D341Med (cell line): ENCODE measurements around the gene FGD2.

Experiments
- DNase-seq: peaks from one replicate; pipeline ENCODE4 v3.0.0; 2012; ENCODE audit warnings: low spot score

Gene FGD2, protein sequence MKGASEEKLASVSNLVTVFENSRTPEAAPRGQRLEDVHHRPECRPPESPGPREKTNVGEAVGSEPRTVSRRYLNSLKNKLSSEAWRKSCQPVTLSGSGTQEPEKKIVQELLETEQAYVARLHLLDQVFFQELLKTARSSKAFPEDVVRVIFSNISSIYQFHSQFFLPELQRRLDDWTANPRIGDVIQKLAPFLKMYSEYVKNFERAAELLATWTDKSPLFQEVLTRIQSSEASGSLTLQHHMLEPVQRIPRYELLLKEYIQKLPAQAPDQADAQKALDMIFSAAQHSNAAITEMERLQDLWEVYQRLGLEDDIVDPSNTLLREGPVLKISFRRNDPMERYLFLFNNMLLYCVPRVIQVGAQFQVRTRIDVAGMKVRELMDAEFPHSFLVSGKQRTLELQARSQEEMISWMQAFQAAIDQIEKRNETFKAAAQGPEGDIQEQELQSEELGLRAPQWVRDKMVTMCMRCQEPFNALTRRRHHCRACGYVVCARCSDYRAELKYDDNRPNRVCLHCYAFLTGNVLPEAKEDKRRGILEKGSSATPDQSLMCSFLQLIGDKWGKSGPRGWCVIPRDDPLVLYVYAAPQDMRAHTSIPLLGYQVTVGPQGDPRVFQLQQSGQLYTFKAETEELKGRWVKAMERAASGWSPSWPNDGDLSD

GRCh38 chr6:37005061-37005810 lies at the start of gene FGD2:
TSS of gene FGD2 (plus strand) at chr6:37005655. CDS start at chr6:37005818, 163 bp downstream.
- DNase-seq: no peak

GRCh38 chr6:36955671-36956445 lies 49.6 kb upstream of the FGD2 start:
- no peak for DNase-seq

DNA sequence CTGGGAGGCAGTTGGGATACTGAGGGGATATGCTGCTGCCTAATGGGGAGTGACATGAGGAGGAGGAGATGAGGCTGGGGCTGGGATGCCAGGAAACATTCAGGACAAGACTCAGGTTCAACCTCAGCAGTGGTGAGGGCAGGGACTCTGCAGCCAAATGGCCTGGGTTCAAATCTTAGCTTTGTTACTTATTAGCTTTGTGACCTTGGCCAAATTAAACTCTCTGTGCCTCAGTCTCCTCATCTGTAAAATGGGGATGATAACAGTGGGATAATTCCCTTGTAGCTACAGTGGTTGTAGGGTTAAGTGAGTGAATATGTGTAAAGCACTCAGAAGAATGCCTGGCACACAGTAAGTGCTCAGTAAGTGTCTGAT lies 49.0 kb upstream of the FGD2 start:
- DNase-seq: no peak

DNA sequence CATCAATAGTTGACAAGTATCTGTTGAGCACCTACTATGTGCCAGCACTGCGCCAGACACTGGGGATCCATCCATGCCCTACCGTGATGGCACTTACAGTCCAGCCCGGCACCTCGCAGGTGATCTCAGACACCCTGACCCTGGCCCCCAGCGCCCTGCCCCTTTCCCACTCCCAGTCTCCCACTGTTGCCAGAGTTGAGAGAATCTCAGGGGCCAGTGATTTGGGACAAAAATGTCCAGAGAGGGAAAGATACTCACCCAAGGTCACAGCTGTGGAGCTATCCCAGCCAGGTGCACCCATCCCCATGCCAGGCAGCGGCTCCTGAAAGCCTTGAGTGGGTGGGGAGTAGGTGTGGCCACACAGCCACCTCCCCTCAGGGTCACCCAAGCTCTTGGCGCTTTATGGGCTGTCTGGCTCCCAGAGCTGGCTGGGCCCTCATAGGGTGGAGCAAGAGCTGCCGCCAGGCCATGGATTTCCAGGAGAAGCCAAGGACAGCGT lies 47.6 kb upstream of the FGD2 start:
- no peak for DNase-seq

GRCh38 chr6:36958775-36959554 lies 46.5 kb upstream of the FGD2 start:
- DNase-seq: no peak

GRCh38 chr6:36959555-36960250 lies 45.8 kb upstream of the FGD2 start:
- no peak for DNase-seq

DNA sequence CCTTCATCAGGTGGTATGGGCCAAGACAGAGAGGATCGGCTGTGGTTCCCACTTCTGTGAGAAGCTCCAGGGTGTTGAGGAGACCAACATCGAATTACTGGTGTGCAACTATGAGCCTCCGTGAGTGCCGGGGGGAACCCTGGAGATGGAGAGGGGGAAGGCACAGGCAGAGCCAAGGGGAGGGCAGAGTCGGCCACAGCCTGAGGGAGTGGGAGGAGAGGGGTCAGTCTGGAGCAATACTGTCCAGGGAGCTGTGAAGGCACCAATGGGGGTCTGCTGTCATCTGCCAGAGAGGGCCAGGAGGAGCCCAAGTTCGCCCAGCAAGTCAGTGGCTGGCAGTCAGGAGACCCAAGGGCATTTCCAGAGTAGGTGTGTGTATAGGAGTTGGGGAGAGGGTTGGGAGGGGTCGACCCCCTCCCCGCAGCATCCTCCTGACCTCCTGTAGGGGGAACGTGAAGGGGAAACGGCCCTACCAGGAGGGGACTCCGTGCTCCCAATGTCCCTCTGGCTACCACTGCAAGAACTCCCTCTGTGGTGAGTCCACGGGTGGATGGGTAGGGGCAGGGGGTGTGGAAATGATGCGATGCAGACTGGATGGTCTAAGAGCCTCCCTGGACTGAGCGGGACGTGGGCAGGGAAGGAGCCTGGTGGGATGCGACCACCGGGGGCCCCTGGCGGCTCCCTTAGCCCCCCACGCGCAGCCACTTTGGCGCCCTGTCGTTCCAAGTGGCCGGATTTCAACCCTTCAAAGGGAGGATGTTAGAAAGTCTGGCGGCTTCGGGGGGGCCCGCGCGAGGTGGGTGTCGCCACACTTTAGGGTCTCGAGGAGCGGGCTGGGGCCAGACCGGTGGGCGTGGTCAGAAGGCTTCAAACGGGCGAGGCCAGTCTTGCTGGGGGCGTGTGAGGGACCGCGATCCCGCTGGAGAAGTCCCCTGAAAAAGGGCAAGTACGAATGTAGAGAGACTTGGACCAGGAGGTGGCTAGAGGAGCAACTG lies 43.7 kb upstream of the FGD2 start:
- no peak for DNase-seq

- DNase-seq: no peak
Observed at GRCh38 chr6:36962874-36963273, 42.6 kb upstream of the FGD2 start.

DNA sequence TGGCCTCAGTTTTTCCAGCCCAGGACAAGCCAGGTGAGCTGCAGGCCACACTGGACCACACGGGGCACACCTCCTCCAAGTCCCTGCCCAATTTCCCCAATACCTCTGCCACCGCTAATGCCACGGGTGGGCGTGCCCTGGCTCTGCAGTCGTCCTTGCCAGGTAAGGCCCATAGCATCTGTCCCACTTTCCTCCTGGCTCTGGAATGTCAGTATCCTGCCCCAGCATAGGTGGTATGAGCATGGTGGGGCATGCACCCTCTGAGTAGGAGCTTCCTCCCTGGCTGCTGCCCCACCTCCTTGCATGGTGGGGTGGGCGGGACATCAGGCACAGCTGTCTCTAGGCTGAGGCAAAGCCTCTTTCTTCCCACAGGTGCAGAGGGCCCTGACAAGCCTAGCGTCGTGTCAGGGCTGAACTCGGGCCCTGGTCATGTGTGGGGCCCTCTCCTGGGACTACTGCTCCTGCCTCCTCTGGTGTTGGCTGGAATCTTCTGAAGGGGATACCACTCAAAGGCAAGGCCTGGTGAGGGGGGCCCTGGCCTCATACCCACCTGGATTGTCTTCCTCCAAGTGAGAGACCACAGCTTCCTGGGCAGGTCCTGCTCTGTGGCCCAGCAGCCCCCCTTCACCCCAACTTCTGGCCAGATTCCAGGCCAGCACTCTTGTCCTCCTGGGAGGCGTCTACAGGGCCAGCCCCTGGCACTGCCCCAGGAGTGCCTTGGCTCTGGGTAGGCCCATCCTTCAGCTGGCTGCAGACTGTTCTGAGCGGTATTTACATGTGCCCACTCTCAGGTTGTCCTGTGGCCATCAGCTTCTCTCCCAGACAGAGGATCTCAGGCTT lies 41.8 kb upstream of the FGD2 start:
- DNase-seq: no peak

DNA sequence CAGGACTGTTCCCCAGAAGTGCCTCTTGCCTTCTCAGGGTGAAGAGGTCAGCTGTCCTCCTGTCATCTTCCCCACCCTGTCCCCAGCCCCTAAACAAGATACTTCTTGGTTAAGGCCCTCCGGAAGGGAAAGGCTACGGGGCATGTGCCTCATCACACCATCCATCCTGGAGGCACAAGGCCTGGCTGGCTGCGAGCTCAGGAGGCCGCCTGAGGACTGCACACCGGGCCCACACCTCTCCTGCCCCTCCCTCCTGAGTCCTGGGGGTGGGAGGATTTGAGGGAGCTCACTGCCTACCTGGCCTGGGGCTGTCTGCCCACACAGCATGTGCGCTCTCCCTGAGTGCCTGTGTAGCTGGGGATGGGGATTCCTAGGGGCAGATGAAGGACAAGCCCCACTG lies 41.1 kb upstream of the FGD2 start:
- DNase-seq: no peak

DNA sequence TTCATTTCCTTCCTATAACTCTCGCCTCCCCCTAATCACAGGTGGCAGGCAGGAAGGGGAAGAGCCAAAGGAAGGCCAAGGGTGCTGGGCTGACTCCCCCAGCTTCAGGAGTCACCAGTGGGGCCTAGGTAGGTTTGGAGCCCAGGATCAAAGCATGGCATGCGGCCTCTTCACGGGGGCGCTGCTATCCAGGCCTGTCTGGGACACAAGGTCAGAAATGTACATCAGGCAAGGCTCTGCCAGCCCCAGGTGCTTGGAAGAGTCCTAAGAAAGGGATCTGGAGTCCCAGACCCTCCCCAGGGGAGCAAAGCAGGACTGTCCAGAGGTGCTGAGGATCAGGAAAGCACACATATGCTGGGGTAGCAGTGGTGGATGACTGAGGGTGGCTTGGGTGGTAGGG lies 40.5 kb upstream of the FGD2 start:
- DNase-seq: no peak

- DNase-seq: no peak
Observed at GRCh38 chr6:36967301-36967700, 38.2 kb upstream of the FGD2 start.

DNA sequence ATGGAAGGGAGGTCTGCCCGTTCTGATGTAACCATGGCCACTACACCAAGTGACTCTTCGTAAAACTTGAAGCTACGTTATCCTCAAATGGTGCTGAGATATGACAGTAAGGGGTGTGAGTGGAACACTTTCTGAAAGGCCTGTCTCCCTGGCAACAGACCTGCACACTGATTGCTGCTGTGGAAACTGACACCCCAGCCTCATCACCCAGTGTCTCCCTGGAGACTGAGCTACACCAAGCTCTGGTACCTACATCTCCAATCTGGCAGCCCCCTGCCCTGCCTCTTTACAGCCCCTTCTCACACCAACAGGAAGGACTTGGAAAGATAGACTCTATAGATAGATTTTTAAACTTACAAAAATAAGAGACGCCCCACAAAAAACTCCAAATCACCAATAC lies 37.7 kb upstream of the FGD2 start:
- DNase-seq: no peak

GRCh38 chr6:36968266-36968977 lies 37.0 kb upstream of the FGD2 start:
- no peak for DNase-seq

GRCh38 chr6:36969240-36969691 lies 36.2 kb upstream of the FGD2 start:
- no peak for DNase-seq

DNA sequence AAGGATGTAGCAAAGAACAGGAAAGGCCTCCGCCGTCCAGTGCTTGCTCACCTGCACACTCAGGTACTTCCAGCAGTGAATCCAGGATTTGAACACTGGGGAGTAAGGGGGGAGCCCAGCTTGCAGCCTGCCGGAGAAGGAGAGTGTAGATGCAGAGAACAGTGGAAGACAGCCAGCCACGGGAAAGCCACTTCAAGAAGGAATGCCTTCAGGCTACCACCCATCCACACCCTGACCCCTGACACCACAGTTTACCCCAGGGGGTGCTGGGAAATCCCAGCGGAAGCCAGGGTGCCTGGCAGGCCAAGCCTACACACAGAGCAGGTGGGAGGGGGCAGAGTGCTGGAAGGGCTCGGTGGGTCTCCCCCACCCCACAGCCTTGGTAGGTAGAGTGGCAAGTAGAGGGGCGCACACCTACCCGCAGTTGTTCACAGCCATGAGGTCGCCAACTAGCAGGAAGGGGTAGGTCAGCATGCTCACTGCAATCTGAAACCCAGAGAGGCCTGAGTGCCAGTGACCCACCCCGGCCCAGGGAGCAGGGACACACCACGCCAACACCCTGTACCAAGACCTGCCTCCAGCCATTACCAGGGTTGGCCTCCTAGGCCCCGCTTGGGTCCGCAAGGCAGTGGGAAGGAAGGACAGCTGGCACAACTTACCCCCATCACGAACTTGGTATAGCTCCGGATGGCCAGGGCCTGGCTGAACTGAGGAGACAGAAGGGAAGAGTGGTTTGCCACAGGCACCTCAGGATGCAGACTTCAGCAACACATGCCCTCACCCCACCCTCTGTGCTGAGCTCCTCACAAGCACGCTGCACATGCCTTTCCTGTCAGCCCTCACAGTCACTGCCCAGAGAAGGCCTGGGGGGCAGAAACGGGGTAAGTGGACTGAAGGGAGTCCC lies 35.2 kb upstream of the FGD2 start:
- no peak for DNase-seq
